ENCODE measurements around the gene TBX20.

TBX20 gene

GRCh38 chr7:35255443-35256255 lies 1.7 kb upstream of the TBX20 start:
- DNase-seq (ENCODE audit: insufficient read length, low spot score) (no peak), FAIRE-seq (no peak)
- no peak for TF ChIP-seq CTCF (IDR thresholded peaks at IDR 0.05; ENCODE audit: insufficient read depth, missing control alignments)

GRCh38 chr7:35254496-35255442 lies 869 bp upstream of the TBX20 start:
- FAIRE-seq (no peak), DNase-seq (ENCODE audit: insufficient read length, low spot score) (no peak)
- TF ChIP-seq CTCF (IDR thresholded peaks at IDR 0.05; ENCODE audit: insufficient read depth, missing control alignments): no peak

- TF ChIP-seq CTCF (IDR thresholded peaks at IDR 0.05; ENCODE audit: insufficient read depth, missing control alignments): no peak
- DNase-seq (ENCODE audit: insufficient read length, low spot score) (no peak), FAIRE-seq (no peak)
Observed at GRCh38 chr7:35253460-35253709, 515 bp downstream of the TBX20 start.

GRCh38 chr7:35252612-35253459 lies 1.1 kb downstream of the TBX20 start:
- no peak for FAIRE-seq
- no peak for DNase-seq (ENCODE audit: insufficient read length, low spot score)
- no peak for TF ChIP-seq CTCF (IDR thresholded peaks at IDR 0.05; ENCODE audit: insufficient read depth, missing control alignments)

GRCh38 chr7:35251606-35252310 lies 2.1 kb downstream of the TBX20 start:
- no peak for TF ChIP-seq CTCF (IDR thresholded peaks at IDR 0.05; ENCODE audit: insufficient read depth, missing control alignments)
- DNase-seq (ENCODE audit: insufficient read length, low spot score) (no peak), FAIRE-seq (no peak)

DNA sequence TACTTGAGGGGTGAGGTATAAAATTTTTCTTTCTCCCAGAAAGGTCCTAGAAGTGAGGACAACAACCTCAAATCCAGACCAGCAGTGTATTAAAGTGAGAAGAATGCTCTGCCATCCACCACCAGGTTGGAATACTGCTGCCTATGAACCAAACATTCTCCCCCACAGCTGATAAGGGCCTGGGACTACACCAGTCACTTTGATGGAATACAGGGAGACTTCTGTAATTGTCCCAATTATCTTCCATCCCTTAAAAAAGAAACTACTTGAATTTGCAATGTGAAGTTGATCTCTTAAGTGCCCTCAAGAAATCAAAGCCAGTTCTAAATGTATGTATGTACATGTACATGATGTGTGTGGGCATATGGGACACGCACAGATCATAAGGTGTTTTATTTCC lies 3.0 kb downstream of the TBX20 start:
- DNase-seq (ENCODE audit: insufficient read length, low spot score): no peak
- TF ChIP-seq CTCF (IDR thresholded peaks at IDR 0.05; ENCODE audit: insufficient read depth, missing control alignments): no peak
- FAIRE-seq: no peak

All from D721Med (cell line).